ENCODE results near the gene PFKFB3. TPM values are rescaled to one million over a fixed set of nuclear protein-coding genes. Genes with fewer than 3 reads are reported as not detected.

Gene PFKFB3
- total and polyA plus RNA-seq, 12 donors, result 5.5 to 77.3 (median 14.7) TPM

DNA sequence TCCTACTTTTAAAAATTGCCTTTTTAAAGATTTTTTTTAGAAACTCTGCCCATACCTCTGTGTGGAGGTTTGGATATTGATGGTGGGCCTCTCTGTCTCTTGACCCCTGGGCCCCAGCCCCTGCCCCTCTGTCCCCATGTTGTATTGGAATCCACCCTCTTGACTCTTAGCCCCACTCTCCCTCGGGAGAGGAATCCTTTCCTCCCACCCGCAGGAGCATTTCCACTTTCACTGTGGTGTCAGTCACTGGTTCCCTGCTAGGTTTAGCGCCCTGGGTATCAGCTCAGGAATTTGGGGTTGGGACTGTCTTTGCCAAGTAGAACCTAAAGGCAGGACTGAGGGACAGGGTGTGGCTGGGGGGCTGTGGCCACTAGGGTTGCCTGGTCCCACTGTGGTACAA lies 10.1 kb downstream of the PFKFB3 start:
- H3K4me1 ChIP-seq, result peaks cover 0 to 26% (median 16%) of the 10 kb centered on the region in 9 donors
- TF ChIP-seq CTCF (IDR thresholded peaks at IDR 0.05), result no peak
- no peaks in the 10 kb centered on the region for H3K9me3 ChIP-seq
- peaks cover 0 to 83% (median 25%) of the 10 kb centered on the region in 9 donors for H3K36me3 ChIP-seq
- DNase-seq (no peak), ATAC-seq (no peak)
- H3K27ac ChIP-seq, result no peak overlapping the region
- no peak overlapping the region for H3K4me3 ChIP-seq
- no peaks in the 10 kb centered on the region for H3K27me3 ChIP-seq
- 75 to 78% methylated on average over 3 of the region's 3 CpGs for WGBS, 2 donors
- intact Hi-C loops (cut with DNase I), result no loop called here

- WGBS, 2 donors, result 90 to 91% methylated on average over 17 of the region's 17 CpGs
- H3K36me3 ChIP-seq, result peaks cover 0 to 87% (median 25%) of the 10 kb centered on the region in 9 donors
- intact Hi-C loops (cut with DNase I), result no loop called here
- no peak for ATAC-seq
- H3K27me3 ChIP-seq, result no peaks in the 10 kb centered on the region
- H3K9me3 ChIP-seq, result no peaks in the 10 kb centered on the region
- no peak for TF ChIP-seq CTCF (IDR thresholded peaks at IDR 0.05)
- peaks cover 0 to 26% (median 16%) of the 10 kb centered on the region in 9 donors for H3K4me1 ChIP-seq
- no peak overlapping the region for H3K4me3 ChIP-seq
- DNase-seq, result no peak
- H3K27ac ChIP-seq, result no peak overlapping the region
These were observed 10.6 kb downstream of the PFKFB3 start for GRCh38 chr10:6213257-6213905.

GRCh38 chr10:6213908-6214307 lies 11.2 kb downstream of the PFKFB3 start:
- intact Hi-C loops (cut with DNase I), result no loop called here
- Histone ChIP-seq H3K27me3 (no peaks in the 10 kb centered on the region), H3K27ac (no peak overlapping the region), H3K9me3 (no peaks in the 10 kb centered on the region), H3K4me3 (no peak overlapping the region), H3K4me1 (peaks cover 0 to 21% (median 14%) of the 10 kb centered on the region in 9 donors), H3K36me3 (peaks cover 0 to 87% (median 27%) of the 10 kb centered on the region in 9 donors)
- DNase-seq, result no peak
- TF ChIP-seq CTCF (IDR thresholded peaks at IDR 0.05), result no peak
- WGBS, 2 donors, result 85 to 91% methylated on average over 5 of the region's 5 CpGs
- ATAC-seq, result no peak

DNA sequence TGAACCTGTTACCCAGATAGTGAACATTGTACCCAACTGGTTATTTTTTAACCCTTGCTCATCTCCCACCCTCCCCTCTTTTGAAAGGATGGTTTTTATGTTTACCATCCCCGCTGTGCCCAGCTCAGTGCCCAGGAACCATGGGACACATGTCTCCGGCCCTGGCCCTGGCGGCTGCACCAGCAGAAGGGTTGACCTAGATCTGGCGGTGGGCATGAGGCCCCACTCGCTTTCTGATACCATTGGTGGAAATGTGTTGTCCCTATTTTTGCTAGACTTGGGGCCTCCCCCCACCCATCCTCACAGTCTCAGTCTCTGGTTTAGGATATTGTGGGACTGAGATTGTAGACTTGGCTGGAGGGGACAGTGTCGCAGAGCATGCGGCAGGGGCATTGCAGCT lies 11.9 kb downstream of the PFKFB3 start:
- DNase-seq, result no peak

More for the DNA sequence above, 11.9 kb downstream of the PFKFB3 start:
- 99% methylated on average over 7 of the region's 7 CpGs for WGBS, 2 donors
- H3K27ac ChIP-seq, result no peak overlapping the region
- no peak overlapping the region for H3K4me3 ChIP-seq
- H3K9me3 ChIP-seq, result no peaks in the 10 kb centered on the region
- no peak for ATAC-seq
- intact Hi-C loops (cut with DNase I), result no loop called here
- no peaks in the 10 kb centered on the region for H3K27me3 ChIP-seq
- H3K36me3 ChIP-seq, result peaks cover under 1 to 89% (median 29%) of the 10 kb centered on the region in 9 donors
- no peak for TF ChIP-seq CTCF (IDR thresholded peaks at IDR 0.05)
- peaks cover 0 to 24% (median 14%) of the 10 kb centered on the region in 9 donors for H3K4me1 ChIP-seq

All from heart right ventricle (tissue), 16 donors.